ENCODE results near the gene SLC27A5. TPM values are rescaled to one million over a fixed set of nuclear protein-coding genes. Genes with fewer than 3 reads are reported as not detected.

Gene SLC27A5
- total RNA-seq, 5 donors from 2014 or later (not counting 1 experiment from before 2014, with no cell fraction given), result 8.4 to 18.3 (median 14.6) TPM

DNA sequence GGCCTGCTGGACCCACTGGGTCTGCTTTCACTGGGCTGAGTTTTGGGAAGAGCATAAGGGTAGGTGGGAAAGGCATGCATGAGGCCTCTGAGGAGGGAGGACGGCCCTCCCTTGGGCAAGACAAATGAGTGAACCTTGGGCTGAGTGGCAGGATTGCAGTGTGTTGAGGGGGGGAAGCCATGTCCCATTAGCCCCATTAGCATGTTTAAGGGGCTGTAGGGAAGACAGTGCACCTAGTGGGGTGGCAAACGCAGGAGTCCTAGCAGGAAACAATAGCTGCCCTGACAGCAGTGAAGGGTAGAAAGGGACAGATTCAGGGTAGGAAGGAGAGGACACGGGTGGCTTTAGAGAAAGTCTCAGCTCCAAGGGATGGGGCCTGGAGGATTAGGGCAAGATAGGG lies 10.9 kb upstream of the SLC27A5 start:
- no peaks in the 10 kb centered on the region for H3K9me3 ChIP-seq
- H3K27ac ChIP-seq (ENCODE audit: low read length), result no peak overlapping the region
- Mint-ChIP-seq H3K9me3 (peaks cover 0 to 4% (median 0%) of the 10 kb centered on the region in 3 donors), H3K4me3 (no peak overlapping the region), H3K36me3 (no peaks in the 10 kb centered on the region), H3K27me3 (no peaks in the 10 kb centered on the region), H3K27ac (no peak overlapping the region), H3K4me1 (peaks cover 23 to 30% (median 28%) of the 10 kb centered on the region in 3 donors)
- no peaks in the 10 kb centered on the region for H3K36me3 ChIP-seq (ENCODE audit: control insufficient read depth in 2 of 2, extremely low read depth in 1 of 2, insufficient read depth in 1 of 2, low read length in 1 of 2)
- H3K4me3 ChIP-seq (ENCODE audit: control insufficient read depth in 1 of 2, extremely low read depth in 1 of 2, low read length in 1 of 2), result no peak overlapping the region
- POLR2A ChIA-PET, result no interaction called here
- ATAC-seq (replicated peaks in 1 of 4), result no peak
- CTCF ChIA-PET, result no interaction called here
- WGBS (ENCODE audit: insufficient coverage), result 96% methylated on average over 2 of the region's 3 CpGs
- no peaks in the 10 kb centered on the region for H3K27me3 ChIP-seq (replicated peaks in 1 of 2; ENCODE audit: control insufficient read depth in 2 of 2, extremely low read depth in 1 of 2, insufficient read depth in 2 of 2, low read length in 1 of 2)
- DNase-seq, result no peak
- peaks cover 11 to 28% of the 10 kb centered on the region in 2 experiments for H3K4me1 ChIP-seq (ENCODE audit: control insufficient read depth in 1 of 2, extremely low read depth in 1 of 2, insufficient read depth in 2 of 2, low read length in 2 of 2)

DNA sequence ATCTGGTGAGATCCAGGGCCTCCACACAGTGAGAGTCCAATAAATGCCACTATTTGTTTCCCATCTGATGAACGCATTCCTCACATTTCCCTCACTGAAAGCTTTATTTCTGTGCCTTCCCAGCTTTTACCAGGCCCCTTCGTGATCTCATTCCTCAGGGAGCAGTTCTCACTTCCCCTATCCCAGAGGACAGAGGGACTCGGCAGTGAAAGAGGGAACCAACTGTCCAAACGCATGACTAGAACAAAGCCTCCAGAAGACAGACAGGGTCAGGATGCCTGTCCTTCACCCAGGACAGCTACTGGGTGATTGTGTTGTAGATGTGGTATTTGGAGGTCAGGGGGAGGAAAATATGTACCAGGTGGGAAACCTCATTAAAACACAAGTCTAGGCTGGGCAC lies 9.9 kb upstream of the SLC27A5 start:
- peaks cover 11 to 33% of the 10 kb centered on the region in 2 experiments for H3K4me1 ChIP-seq (ENCODE audit: control insufficient read depth in 1 of 2, extremely low read depth in 1 of 2, insufficient read depth in 2 of 2, low read length in 2 of 2)
- 93% methylated on average over 2 of the region's 4 CpGs for WGBS (ENCODE audit: insufficient coverage)
- Mint-ChIP-seq H3K4me3 (no peak overlapping the region), H3K9me3 (peaks cover 0 to 4% (median 0%) of the 10 kb centered on the region in 3 donors), H3K36me3 (no peaks in the 10 kb centered on the region), H3K4me1 (peaks cover 23 to 35% (median 32%) of the 10 kb centered on the region in 3 donors), H3K27me3 (no peaks in the 10 kb centered on the region), H3K27ac (no peak overlapping the region)
- CTCF ChIA-PET, result interaction anchor here (0.6 to 2.7 kb wide), 5 partner anchors 22 to 633 kb away, joined by 3 to 13 read pairs (median 4); partner anchors contain the start of genes TRIM28 (in 1 of the 2) and ZNF814 (in 1 of the 2)
- POLR2A ChIA-PET, result interaction anchor here in 1 of 2 donors (0.6 kb wide), 1 partner anchor 53 kb away, joined by 6 read pairs; no protein-coding TSS in a partner anchor
- H3K4me3 ChIP-seq (ENCODE audit: control insufficient read depth in 1 of 2, extremely low read depth in 1 of 2, low read length in 1 of 2), result no peak overlapping the region
- H3K9me3 ChIP-seq, result no peaks in the 10 kb centered on the region
- no peak for ATAC-seq (replicated peaks in 1 of 4)
- H3K27ac ChIP-seq (ENCODE audit: low read length), result no peak overlapping the region
- peaks cover 0 to 6% of the 10 kb centered on the region in 2 donors for H3K36me3 ChIP-seq (ENCODE audit: control insufficient read depth in 2 of 2, extremely low read depth in 1 of 2, insufficient read depth in 1 of 2, low read length in 1 of 2)
- no peak for DNase-seq
- H3K27me3 ChIP-seq (replicated peaks in 1 of 2; ENCODE audit: control insufficient read depth in 2 of 2, extremely low read depth in 1 of 2, insufficient read depth in 2 of 2, low read length in 1 of 2), result no peaks in the 10 kb centered on the region

DNA sequence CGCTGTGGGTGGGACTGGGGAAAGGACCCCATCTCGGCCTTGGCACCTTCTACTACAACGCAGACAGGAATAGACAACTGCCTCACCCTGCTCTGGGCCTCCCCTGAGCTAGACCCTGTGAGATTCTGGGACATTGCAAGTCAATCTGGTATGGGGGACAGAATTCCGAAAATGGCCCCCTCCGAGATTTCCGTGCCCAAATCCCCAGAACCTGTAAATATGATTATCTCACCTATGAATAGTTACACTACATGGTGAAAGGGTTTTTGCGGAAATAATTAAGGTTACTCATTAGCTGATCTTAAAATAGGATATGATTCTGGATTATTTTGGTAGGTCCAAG lies 8.4 kb upstream of the SLC27A5 start:
- Histone ChIP-seq H3K4me3 (ENCODE audit: control insufficient read depth in 1 of 2, extremely low read depth in 1 of 2, low read length in 1 of 2) (peak overlapping the region; percentile 2 to 88), H3K9me3 (no peaks in the 10 kb centered on the region), H3K27ac (ENCODE audit: low read length) (peak overlapping the region; percentile 92), H3K36me3 (ENCODE audit: control insufficient read depth in 2 of 2, extremely low read depth in 1 of 2, insufficient read depth in 1 of 2, low read length in 1 of 2) (peaks cover 0 to 16% of the 10 kb centered on the region in 2 donors), H3K4me1 (ENCODE audit: control insufficient read depth in 1 of 2, extremely low read depth in 1 of 2, insufficient read depth in 2 of 2, low read length in 2 of 2) (peaks cover 11 to 41% of the 10 kb centered on the region in 2 experiments), H3K27me3 (replicated peaks in 1 of 2; ENCODE audit: control insufficient read depth in 2 of 2, extremely low read depth in 1 of 2, insufficient read depth in 2 of 2, low read length in 1 of 2) (no peaks in the 10 kb centered on the region)
- WGBS (ENCODE audit: insufficient coverage), result 80% methylated on average over 1 of the region's 7 CpGs
- Mint-ChIP-seq H3K4me1 (peaks cover 31 to 44% (median 41%) of the 10 kb centered on the region in 3 donors), H3K27me3 (no peaks in the 10 kb centered on the region), H3K9me3 (peaks cover 0 to 4% (median 0%) of the 10 kb centered on the region in 3 donors), H3K27ac (peak overlapping the region; percentile 97 to 98), H3K4me3 (peak overlapping the region; percentile 93 to 94 (median 94)), H3K36me3 (peaks cover 8% of the 10 kb centered on the region)
- POLR2A ChIA-PET, result interaction anchor here in 1 of 2 donors (0.6 to 1.2 kb wide), 2 partner anchors 24 to 55 kb away, joined by 3 to 4 read pairs; partner anchors contain the start of gene TRIM28
- DNase-seq (no peak), ATAC-seq (replicated peaks in 1 of 4) (no peak)
- CTCF ChIA-PET, result interaction anchor here (1.0 to 2.7 kb wide), 10 partner anchors 20 to 158 kb away, joined by 3 to 13 read pairs (median 4); partner anchors contain the start of genes CHMP2A (in 1 of the 2), TRIM28 (in 1 of the 2) and ZNF497 (in 1 of the 2)

DNA sequence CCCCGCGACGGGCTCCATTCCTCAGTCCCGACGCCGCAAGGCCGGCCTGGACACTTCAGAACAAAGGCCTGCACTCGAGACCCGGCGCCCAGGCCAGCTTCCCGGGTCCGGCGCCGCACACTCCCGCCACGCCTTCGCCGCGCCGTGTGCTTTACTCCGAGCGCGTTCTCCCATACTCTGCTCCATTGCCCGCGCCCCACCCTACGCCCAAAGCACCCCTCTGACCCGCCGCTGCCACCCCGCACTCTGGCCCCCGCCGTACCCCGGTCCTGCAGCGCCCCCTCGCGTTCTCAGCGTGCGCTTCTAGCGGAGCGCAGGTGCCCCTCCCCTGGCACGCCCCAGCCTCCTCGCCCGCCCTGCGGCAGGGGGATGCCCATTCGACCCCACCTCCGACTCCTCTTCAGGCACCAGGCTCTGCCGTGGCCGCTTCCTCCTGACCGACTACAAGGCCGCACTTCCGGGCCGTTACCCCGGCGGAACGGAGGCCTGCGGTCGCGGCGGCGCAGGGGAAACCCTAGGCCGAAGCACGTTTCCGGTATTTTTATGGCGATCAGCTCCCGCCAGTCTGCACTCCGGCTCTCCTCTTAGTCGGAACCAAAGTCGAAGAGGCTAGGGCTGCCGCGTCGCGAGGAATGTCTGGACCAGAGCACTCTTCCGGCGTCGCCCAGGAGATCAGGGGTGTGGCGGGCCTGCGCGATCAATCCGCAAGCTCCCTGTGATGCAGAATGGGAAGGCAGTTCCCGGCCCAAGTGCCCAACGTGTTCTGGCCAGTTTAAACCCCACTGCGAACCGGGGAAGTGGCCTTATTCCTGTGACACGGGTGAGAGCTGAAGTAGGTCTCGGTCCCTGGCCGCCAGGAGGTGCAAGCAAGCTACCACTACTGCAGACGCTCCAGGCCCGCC lies 7.8 kb upstream of the SLC27A5 start, which contains the start of gene ZBTB45:
ZBTB45 (minus strand) TSS at position 456 of the 902 bp plus-strand sequence. CDS start 2,137 bp downstream, outside the sequence.
- Histone ChIP-seq H3K27ac (ENCODE audit: low read length) (peak within 1 kb of the TSS; percentile 92), H3K27me3 (replicated peaks in 1 of 2; ENCODE audit: control insufficient read depth in 2 of 2, extremely low read depth in 1 of 2, insufficient read depth in 2 of 2, low read length in 1 of 2) (no peaks in the 10 kb centered on the region), H3K9me3 (no peaks in the 10 kb centered on the region), H3K4me3 (ENCODE audit: control insufficient read depth in 1 of 2, extremely low read depth in 1 of 2, low read length in 1 of 2) (peak within 1 kb of the TSS; percentile 82 to 88), H3K36me3 (ENCODE audit: control insufficient read depth in 2 of 2, extremely low read depth in 1 of 2, insufficient read depth in 1 of 2, low read length in 1 of 2) (peaks cover 0 to 16% of the 10 kb centered on the region in 2 donors), H3K4me1 (ENCODE audit: control insufficient read depth in 1 of 2, extremely low read depth in 1 of 2, insufficient read depth in 2 of 2, low read length in 2 of 2) (peaks cover 12 to 45% of the 10 kb centered on the region in 2 experiments)
- Mint-ChIP-seq H3K27me3 (no peaks in the 10 kb centered on the region), H3K9me3 (peaks cover 0 to 4% (median 0%) of the 10 kb centered on the region in 3 donors), H3K27ac (peak within 1 kb of the TSS; percentile 97 to 98), H3K4me1 (peaks cover 35 to 48% (median 43%) of the 10 kb centered on the region in 3 donors), H3K36me3 (peaks cover 8% of the 10 kb centered on the region), H3K4me3 (peak within 1 kb of the TSS; percentile 93 to 94 (median 94))
- CTCF ChIA-PET, result interaction anchor here (0.6 to 2.7 kb wide), 11 partner anchors 19 to 232 kb away, joined by 3 to 13 read pairs (median 4); partner anchors contain the start of genes CHMP2A (in 1 of the 2), TRIM28 (in 1 of the 2) and ZNF497 (in 1 of the 2)
- under 1% methylated on average over 77 of the region's 87 CpGs for WGBS (ENCODE audit: insufficient coverage)
- POLR2A ChIA-PET, result interaction anchor here in 1 of 2 donors (1.2 kb wide), 1 partner anchor 24 kb away, joined by 3 read pairs; the partner anchor contains the start of gene TRIM28
- peak; percentile 83 to 86 (median 85) for ATAC-seq (replicated peaks in 1 of 4)
- peak; percentile 70 to 93 (median 80) for DNase-seq

DNA sequence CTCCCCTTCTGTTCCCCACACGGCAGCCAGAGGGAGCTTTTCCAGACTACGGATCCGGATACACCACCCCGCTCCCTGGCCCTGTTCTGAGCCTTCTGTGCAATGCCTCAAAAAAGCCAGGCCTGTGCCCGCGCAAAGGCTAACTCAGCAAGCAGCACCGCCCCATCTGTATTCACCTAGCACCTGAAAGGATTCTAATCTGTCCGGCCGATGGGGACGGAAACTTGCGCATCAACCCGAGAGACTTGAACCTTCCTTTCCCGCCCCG lies 7.2 kb upstream of the SLC27A5 start:
- H3K4me3 ChIP-seq (ENCODE audit: control insufficient read depth in 1 of 2, extremely low read depth in 1 of 2, low read length in 1 of 2), result peak overlapping the region; percentile 82 to 88
- POLR2A ChIA-PET, result no interaction called here
- ATAC-seq (replicated peaks in 1 of 4) (peak; percentile 8 to 22 (median 16)), DNase-seq (peak in 28 of 35 experiments; percentile 21 to 68 (median 35))
- H3K27me3 Mint-ChIP-seq, result no peaks in the 10 kb centered on the region
- H3K27me3 ChIP-seq (replicated peaks in 1 of 2; ENCODE audit: control insufficient read depth in 2 of 2, extremely low read depth in 1 of 2, insufficient read depth in 2 of 2, low read length in 1 of 2), result no peaks in the 10 kb centered on the region
- CTCF ChIA-PET, result interaction anchor here in 1 of 2 donors (1.0 to 1.4 kb wide), 2 partner anchors 20 to 61 kb away, joined by 4 read pairs; no protein-coding TSS in a partner anchor
- H3K36me3 Mint-ChIP-seq, result peaks cover 8% of the 10 kb centered on the region
- H3K4me1 ChIP-seq (ENCODE audit: control insufficient read depth in 1 of 2, extremely low read depth in 1 of 2, insufficient read depth in 2 of 2, low read length in 2 of 2), result peaks cover 15 to 51% of the 10 kb centered on the region in 2 experiments
- H3K27ac ChIP-seq (ENCODE audit: low read length), result peak overlapping the region; percentile 92
- peak overlapping the region; percentile 93 to 94 (median 94) for H3K4me3 Mint-ChIP-seq
- peak overlapping the region; percentile 97 to 98 for H3K27ac Mint-ChIP-seq
- WGBS (ENCODE audit: insufficient coverage), result 0% methylated on average over 14 of the region's 14 CpGs
- no peaks in the 10 kb centered on the region for H3K9me3 ChIP-seq
- H3K9me3 Mint-ChIP-seq, result peaks cover 0 to 4% (median 0%) of the 10 kb centered on the region in 3 donors
- peaks cover 39 to 53% (median 49%) of the 10 kb centered on the region in 3 donors for H3K4me1 Mint-ChIP-seq
- H3K36me3 ChIP-seq (ENCODE audit: control insufficient read depth in 2 of 2, extremely low read depth in 1 of 2, insufficient read depth in 1 of 2, low read length in 1 of 2), result peaks cover 0 to 16% of the 10 kb centered on the region in 2 donors

Measured in T-cell (primary cell).